K562 (cell line): ENCODE measurements around the gene PROKR1. TPM values are rescaled to one million over a fixed set of nuclear protein-coding genes. Genes with fewer than 3 reads are reported as not detected.

Experiments used
- ATAC-seq: fragments of 200-7000 bp; cut with Tn5 transposase; 3 replicates; pipeline ENCODE4 v1.9.1; 2020; ENCODE audit warnings: moderate library complexity
- BruUV-seq: library from RNA; stranded (reverse); fragments of 400-500 nt; replicated peaks from 2 replicates; lab custom pipeline; 2021; lab: Mats Ljungman, UMichigan
- CTCF ChIA-PET: fragments of 300-600 bp; formaldehyde crosslinking; extraction: SDS; loops from one replicate; lab custom pipeline; 2021; ENCODE audit warnings: low intra/inter-chr PET ratio; lab: Yijun Ruan, JAX
- POLR2A ChIA-PET: fragments of 300-600, 350-650 bp; sonication (Branson Sonifier 250); formaldehyde crosslinking; extraction: SDS; loops from one replicate; lab custom pipeline; 2021; ENCODE audit warnings: antibody characterized with exemption, inconsistent platforms; lab: Yijun Ruan, JAX
- DNase-seq, 4 experiments: peaks; one replicate each; pipeline versions ENCODE4 v3.0.0 to v3.0.0-alpha.2; 2011 to 2018; ENCODE audit warnings: low spot score in 3 of 4, mixed read lengths in 3 of 4; ENCODE audit errors: extremely low read depth in 1 of 4
- FAIRE-seq: peaks from 2 replicates; lab custom pipeline; 2011; peaks lifted over from hg19 to GRCh38; lab: Jason Lieb, UNC
- H2AFZ ChIP-seq: 2 replicates; pipeline ENCODE4 v1.6.0; 2011; ENCODE audit warnings: low read depth, low read length, control low read depth, inconsistent platforms
- H3K27ac ChIP-seq: fragments of 200-600 bp; 3 replicates; pipeline ENCODE4 v1.8.0; 2011; ENCODE audit warnings: low read depth, mild to moderate bottlenecking, control low read depth, inconsistent platforms, low read length, moderate library complexity, mixed read lengths; ENCODE audit errors: extremely low read depth
- H3K27me3 ChIP-seq, 2 experiments: fragments of 300-600 bp in 1 of 2; 2 replicates in 1 of 2; 3 replicates in 1 of 2; pipeline versions ENCODE4 v1.6.0 to v1.8.0; 2011; ENCODE audit warnings: inconsistent platforms in 2 of 2, low read length in 2 of 2, mild to moderate bottlenecking in 1 of 2, mixed read lengths in 1 of 2, moderate library complexity in 1 of 2; ENCODE audit not compliant: control insufficient read depth in 2 of 2, insufficient read depth in 2 of 2
- H3K36me3 ChIP-seq: fragments of 300-600 bp; 3 replicates; pipeline ENCODE4 v1.8.0; 2011; ENCODE audit warnings: mild to moderate bottlenecking, low read length, inconsistent platforms; ENCODE audit not compliant: control insufficient read depth, insufficient read depth
- H3K4me1 ChIP-seq, 2 experiments: fragments of 200-600 bp in 1 of 2; replicated peaks in 1 of 2; 2 replicates in 1 of 2; 3 replicates in 1 of 2; pipeline versions ENCODE4 v1.5.1 to v1.8.0; 2011; ENCODE audit warnings: inconsistent platforms in 2 of 2, low read length in 2 of 2, mild to moderate bottlenecking in 1 of 2, mixed read lengths in 1 of 2, moderate library complexity in 1 of 2; ENCODE audit not compliant: control insufficient read depth in 2 of 2, insufficient read depth in 2 of 2
- H3K4me2 ChIP-seq: 2 replicates; pipeline ENCODE4 v1.6.1; 2011; ENCODE audit warnings: low read length, control low read depth, inconsistent platforms, mixed read lengths; ENCODE audit not compliant: insufficient read depth
- H3K4me3 ChIP-seq: fragments of 200-600 bp; sonication (generic), shearing (Covaris generic); 2 replicates; pipeline ENCODE4 v1.5.1; 2016; ENCODE audit warnings: control low read depth, inconsistent platforms
- H3K79me2 ChIP-seq: fragments of 200-600 bp; 3 replicates; pipeline ENCODE4 v1.8.0; 2011; ENCODE audit warnings: low read length, inconsistent platforms; ENCODE audit not compliant: control insufficient read depth, insufficient read depth
- H3K9ac ChIP-seq, 2 experiments: 2 replicates each; pipeline versions ENCODE4 v1.6.0 to v1.6.1; 2011; ENCODE audit warnings: low read depth in 2 of 2, low read length in 2 of 2, control low read depth in 1 of 2, inconsistent platforms in 1 of 2, mild to moderate bottlenecking in 1 of 2, mixed read lengths in 1 of 2; ENCODE audit not compliant: insufficient read depth in 1 of 2
- H3K9me1 ChIP-seq: one replicate; pipeline ENCODE4 v1.6.0; 2011; ENCODE audit warnings: inconsistent platforms, mild to moderate bottlenecking, low read length, moderate library complexity; ENCODE audit not compliant: control insufficient read depth, insufficient read depth
- H3K9me3 ChIP-seq: replicated peaks from 2 replicates; pipeline ENCODE4 v1.5.1; 2011; ENCODE audit warnings: low read depth, low read length, inconsistent platforms; ENCODE audit not compliant: control insufficient read depth, insufficient read depth
- H4K20me1 ChIP-seq: replicated peaks from 2 replicates; pipeline ENCODE4 v1.6.1; 2011; ENCODE audit warnings: low read length, inconsistent platforms, mixed read lengths; ENCODE audit not compliant: control insufficient read depth, insufficient read depth
- PRDM10 ChIP-seq: fragments of 450-650 bp; IDR thresholded peaks from 2 replicates; pipeline ENCODE4 v1.6.1; 2018; ENCODE audit not compliant: partially characterized antibody
- ZNF134 ChIP-seq: fragments of 250-450 bp; sonication (Bioruptor Pico); conservative IDR thresholded peaks from 2 replicates; pipeline ENCODE4 v1.4.0; 2020
- WGBS: fragments of 100-300 bp; shearing (Covaris generic); methylation state at CpG from one replicate; pipeline ENCODE4 v1.1.6; 2016; ENCODE audit warnings: low coverage, mixed read lengths; ENCODE audit not compliant: insufficient coverage; ENCODE audit errors: missing lambda C conversion rate; 5-methylcytosine and 5-hydroxymethylcytosine counted together
- in situ Hi-C: fragments of 300-500 bp; cut with MboI; formaldehyde crosslinking; loops from 4 replicates; pipeline ENCODE4 v1.15.0; 2018; ENCODE audit warnings: inconsistent platforms, mixed read lengths
- intact Hi-C: fragments of 100-400 bp; cut with micrococcal nuclease; formaldehyde crosslinking; loops from 2 replicates; pipeline ENCODE4 v1.14.2; 2022
- polyA plus RNA-seq, 8 experiments: library from polyadenylated mRNA; depleted of rRNA in 4 of 8; stranded (reverse) in 5 of 8; unstranded in 3 of 8; fragments of >200 nt; fragmentation: Nextera tagmentation in 2 of 8; fragmentation: Illumina TruSeq in 1 of 8; extraction: Ambion mirVana in 2 of 8; extraction: Trizol in 1 of 8; gene quantifications; 2 replicates each; pipeline versions ENCODE4 v1.2.1 to v1.2.3, GENCODE V29; 2011 to 2014; ENCODE audit warnings: inconsistent platforms in 1 of 8, missing spikeins in 1 of 8
- total RNA-seq, 7 experiments: library from RNA; depleted of rRNA in 6 of 7; stranded (reverse); fragments of >200 nt in 6 of 7; fragmentation: Illumina TruSeq in 2 of 7; extraction: Trizol in 2 of 7; gene quantifications; 2 replicates each; pipeline versions ENCODE4 v1.2.1 to v1.2.3, GENCODE V29; 2011 to 2021; ENCODE audit warnings: low replicate concordance in 1 of 7

PROKR1 gene
- total and polyA plus RNA-seq, 9 of the 15 experiments (the other 6 are each of a cell fraction or from before 2014, with no cell fraction given): 0.01 to 0.18 (median 0.09) TPM; not detected in 1

GRCh38 chr2:68687018-68687417, 43.6 kb downstream of the PROKR1 start:
- BruUV-seq: no TSS peak
- in situ Hi-C loops: no loop called here
- Histone ChIP-seq H3K79me2 (no peaks in the 10 kb centered on the region), H3K36me3 (no peaks in the 10 kb centered on the region), H3K4me3 (no peak overlapping the region), H3K4me2 (no peak overlapping the region), H4K20me1 (no peaks in the 10 kb centered on the region), H3K27ac (no peak overlapping the region), H3K9ac (no peak overlapping the region), H3K9me3 (peaks cover under 1% of the 10 kb centered on the region; the same call in 1 of the 2 replicates), H3K9me1 (no peaks in the 10 kb centered on the region), H3K4me1 (peaks cover 2 to 10% of the 10 kb centered on the region in 2 experiments; a peak in 4 of 5 replicates), H3K27me3 (no peaks in the 10 kb centered on the region), H2AFZ (no peak overlapping the region)
- DNase-seq (no peak), FAIRE-seq (no peak), ATAC-seq (no peak)
- TF ChIP-seq PRDM10: no peak
- no peak for TF ChIP-seq ZNF134 (CRISPR knock-in tag)
- intact Hi-C loops: no loop called here
- ChIA-PET CTCF (interaction anchor here (0.6 to 0.7 kb wide), 2 partner anchors 78 to 396 kb away, joined by 3 to 5 read pairs; no protein-coding TSS in a partner anchor), POLR2A (no interaction called here)
- 84% methylated on average over 1 of the region's 1 CpG for WGBS
